ENCODE data around the gene PAK1IP1. TPM values are rescaled to one million over a fixed set of nuclear protein-coding genes. Genes with fewer than 3 reads are reported as not detected.
"Not testable (repeated sequence)": the region's sequence is repeated elsewhere in the genome, so short reads cannot be mapped to it uniquely, and the experiment has no call there.

PAK1IP1 gene
- polyA plus RNA-seq = 10 to 100 TPM in 2 of 3 donors, 1 to 10 TPM in 1; 7.1 to 16.3 (median 10.0) TPM

DNA sequence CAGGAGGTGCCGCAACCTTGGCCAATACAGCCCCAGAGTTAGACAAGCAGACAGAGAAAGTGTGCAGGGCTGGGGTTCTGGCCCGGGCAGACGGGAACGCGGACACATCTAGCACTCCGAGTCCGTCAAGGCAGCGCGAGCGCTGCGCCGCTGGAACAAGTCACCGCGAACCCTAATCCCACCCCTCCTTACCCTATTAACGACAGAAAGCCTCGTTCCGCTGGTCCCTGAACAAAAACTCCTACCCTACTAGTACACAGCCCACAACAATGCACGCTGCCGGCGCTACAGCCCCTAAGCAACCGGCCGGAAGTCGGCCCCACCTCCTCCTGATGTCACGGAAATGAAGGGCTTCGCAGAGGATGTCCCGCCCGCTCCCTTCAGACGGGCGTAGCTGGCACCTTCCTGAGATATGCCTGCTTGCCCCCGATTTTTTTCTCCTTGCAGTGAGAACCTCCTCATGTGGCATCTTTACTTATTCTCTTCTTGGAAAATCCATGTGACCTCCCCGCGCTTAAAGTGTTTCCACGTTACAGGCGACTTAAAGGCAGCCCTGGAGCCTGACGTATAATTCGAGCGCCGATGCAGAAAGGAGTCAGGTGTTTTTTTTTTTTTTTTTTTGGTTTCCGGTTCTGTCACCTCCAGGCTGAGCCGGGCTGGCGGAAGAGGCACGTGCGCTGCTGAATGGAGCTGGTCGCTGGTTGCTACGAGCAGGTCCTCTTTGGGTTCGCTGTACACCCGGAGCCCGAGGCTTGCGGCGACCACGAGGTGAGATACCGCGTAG is at the start of gene PAK1IP1, which contains the start of gene C6orf52:
PAK1IP1 (plus strand) TSS at position 671 of the 784 bp plus-strand sequence; CDS start at position 685, 14 bp downstream.
C6orf52 (minus strand) TSS at position 315 of the 784 bp plus-strand sequence. CDS start 7,066 bp downstream, outside the sequence.
- Mint-ChIP-seq H3K4me3 (peak within 1 kb of the TSS; percentile 93 to 98 (median 97)), H3K36me3 (peaks cover 10 to 19% (median 12%) of the 10 kb centered on the region in 3 donors), H3K27ac (peak within 1 kb of the TSS; percentile 100), H3K4me1 (peaks cover 23 to 47% of the 10 kb centered on the region in 2 donors), H3K9me3 (no peaks in the 10 kb centered on the region), H3K27me3 (ENCODE audit: low read depth in 3 of 3) (peaks cover 9 to 15% (median 11%) of the 10 kb centered on the region in 3 donors)
- peak; percentile 96 to 97 (median 97) for DNase-seq

GRCh38 chr6:10655508-10656055 is 39.2 kb upstream of the PAK1IP1 start:
- H3K27me3 Mint-ChIP-seq (ENCODE audit: low read depth in 3 of 3) = peaks cover 3 to 9% (median 8%) of the 10 kb centered on the region in 3 donors
- H3K4me1 Mint-ChIP-seq = peaks cover 9 to 14% of the 10 kb centered on the region in 2 donors
- DNase-seq = peak in 2 of 3 donors; percentile 12 to 13
- H3K9me3 Mint-ChIP-seq = no peaks in the 10 kb centered on the region
- H3K27ac Mint-ChIP-seq = peak overlapping the region in 1 of 6 donors; percentile 17
- peak overlapping the region in 2 of 5 donors; percentile 19 to 38 for H3K4me3 Mint-ChIP-seq
- H3K36me3 Mint-ChIP-seq = peaks cover 0 to 4% (median 0%) of the 10 kb centered on the region in 3 donors

GRCh38 chr6:10658910-10659698 is 35.7 kb upstream of the PAK1IP1 start:
- peaks cover 0 to 4% (median 0%) of the 10 kb centered on the region in 3 donors for H3K36me3 Mint-ChIP-seq
- no peak overlapping the region for H3K27ac Mint-ChIP-seq
- peak overlapping the region in 3 of 5 donors; percentile 15 to 53 (median 18) for H3K4me3 Mint-ChIP-seq
- H3K4me1 Mint-ChIP-seq = peaks cover 9 to 14% of the 10 kb centered on the region in 2 donors
- no peak for DNase-seq
- no peaks in the 10 kb centered on the region for H3K9me3 Mint-ChIP-seq
- peaks cover 0 to 9% (median 7%) of the 10 kb centered on the region in 3 donors for H3K27me3 Mint-ChIP-seq (ENCODE audit: low read depth in 3 of 3)

- Mint-ChIP-seq H3K27me3 (ENCODE audit: low read depth in 3 of 3) (peaks cover 0 to 9% (median 7%) of the 10 kb centered on the region in 3 donors), H3K36me3 (peaks cover 0 to 4% (median 0%) of the 10 kb centered on the region in 3 donors), H3K4me3 (peak overlapping the region in 1 of 5 donors; percentile 33), H3K9me3 (no peaks in the 10 kb centered on the region), H3K4me1 (peaks cover 9 to 13% of the 10 kb centered on the region in 2 donors), H3K27ac (no peak overlapping the region)
- DNase-seq = no peak
Observed at GRCh38 chr6:10659699-10660348, 34.9 kb upstream of the PAK1IP1 start.

DNA sequence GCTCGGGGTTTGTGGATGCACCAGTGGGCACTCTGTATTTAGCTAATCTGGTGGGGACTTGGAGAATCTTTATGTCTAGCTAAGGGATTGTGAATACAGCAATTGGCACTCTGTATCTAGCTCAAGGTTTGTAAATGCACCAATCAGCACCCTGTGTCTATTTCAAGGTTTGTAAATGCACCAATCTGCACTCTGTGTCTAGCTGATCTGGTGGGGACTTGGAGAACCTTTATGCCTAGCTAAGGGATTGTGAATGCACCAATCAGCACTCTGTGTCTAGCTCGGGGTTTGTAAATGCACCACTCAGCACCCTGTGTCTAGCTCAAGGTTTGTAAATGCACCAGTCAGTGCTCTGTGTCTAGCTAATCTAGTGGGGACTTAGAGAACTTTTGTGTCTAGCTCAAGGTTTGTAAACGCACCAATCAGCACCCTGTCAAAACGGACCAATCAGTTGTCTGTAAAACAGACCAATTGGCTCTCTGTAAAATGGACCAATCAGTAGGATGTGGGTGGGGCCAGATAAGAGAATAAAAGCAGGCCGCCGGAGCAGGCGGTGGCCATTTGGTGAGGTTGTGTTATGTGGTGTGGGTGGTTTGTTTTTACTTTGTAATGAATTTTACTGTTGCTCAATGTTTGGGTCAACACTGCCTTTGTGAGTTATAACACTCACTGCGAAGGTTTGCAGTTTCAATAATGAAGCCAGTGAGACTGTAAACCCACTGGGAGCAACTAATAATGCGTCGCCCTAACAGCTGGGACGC is 34.2 kb upstream of the PAK1IP1 start:
- H3K27me3 Mint-ChIP-seq (ENCODE audit: low read depth in 3 of 3); DNase-seq; H3K4me1 Mint-ChIP-seq; H3K9me3 Mint-ChIP-seq; H3K36me3 Mint-ChIP-seq; H3K27ac Mint-ChIP-seq: not testable (repeated sequence)
- H3K4me3 Mint-ChIP-seq = peak overlapping the region in 4 of 5 donors; percentile 23 to 37 (median 34)

- Mint-ChIP-seq H3K4me3 (no peak overlapping the region), H3K4me1 (no peaks in the 10 kb centered on the region), H3K27me3 (ENCODE audit: low read depth in 3 of 3) (peaks cover 6 to 15% (median 6%) of the 10 kb centered on the region in 3 donors), H3K36me3 (no peaks in the 10 kb centered on the region), H3K27ac (no peak overlapping the region), H3K9me3 (no peaks in the 10 kb centered on the region)
- no peak for DNase-seq
Observed at GRCh38 chr6:10662207-10662606, 32.6 kb upstream of the PAK1IP1 start.

- no peak overlapping the region for H3K27ac Mint-ChIP-seq
- DNase-seq = no peak
- no peak overlapping the region for H3K4me3 Mint-ChIP-seq
- H3K27me3 Mint-ChIP-seq (ENCODE audit: low read depth in 3 of 3) = peaks cover 6 to 18% (median 6%) of the 10 kb centered on the region in 3 donors
- no peaks in the 10 kb centered on the region for H3K36me3 Mint-ChIP-seq
- H3K4me1 Mint-ChIP-seq = no peaks in the 10 kb centered on the region
- H3K9me3 Mint-ChIP-seq = no peaks in the 10 kb centered on the region
Observed at GRCh38 chr6:10662742-10663141, 32.0 kb upstream of the PAK1IP1 start.

DNA sequence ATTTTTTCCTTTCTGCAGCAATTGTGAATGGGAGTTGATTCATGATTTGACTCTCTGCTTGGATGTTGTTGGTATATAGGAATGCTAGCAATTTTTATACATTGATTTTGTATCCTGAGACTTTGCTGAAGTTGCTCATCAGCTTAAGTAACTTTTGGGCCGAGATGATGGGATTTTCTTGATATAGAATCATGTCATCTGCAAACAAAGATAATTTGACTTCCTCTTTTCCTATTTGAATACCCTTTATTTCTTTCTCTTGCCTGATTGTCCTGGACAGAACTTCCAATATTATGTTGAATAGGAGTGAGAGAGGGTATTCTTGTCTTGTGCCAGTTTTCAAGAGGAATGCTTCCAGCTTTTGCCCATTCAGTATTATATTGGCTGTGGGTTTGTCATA is 29.2 kb upstream of the PAK1IP1 start:
- not testable (repeated sequence) for H3K9me3 Mint-ChIP-seq, DNase-seq, H3K27ac Mint-ChIP-seq, H3K4me3 Mint-ChIP-seq, H3K36me3 Mint-ChIP-seq, H3K4me1 Mint-ChIP-seq
- peaks cover 8 to 13% (median 9%) of the 10 kb centered on the region in 3 donors for H3K27me3 Mint-ChIP-seq (ENCODE audit: low read depth in 3 of 3)

DNA sequence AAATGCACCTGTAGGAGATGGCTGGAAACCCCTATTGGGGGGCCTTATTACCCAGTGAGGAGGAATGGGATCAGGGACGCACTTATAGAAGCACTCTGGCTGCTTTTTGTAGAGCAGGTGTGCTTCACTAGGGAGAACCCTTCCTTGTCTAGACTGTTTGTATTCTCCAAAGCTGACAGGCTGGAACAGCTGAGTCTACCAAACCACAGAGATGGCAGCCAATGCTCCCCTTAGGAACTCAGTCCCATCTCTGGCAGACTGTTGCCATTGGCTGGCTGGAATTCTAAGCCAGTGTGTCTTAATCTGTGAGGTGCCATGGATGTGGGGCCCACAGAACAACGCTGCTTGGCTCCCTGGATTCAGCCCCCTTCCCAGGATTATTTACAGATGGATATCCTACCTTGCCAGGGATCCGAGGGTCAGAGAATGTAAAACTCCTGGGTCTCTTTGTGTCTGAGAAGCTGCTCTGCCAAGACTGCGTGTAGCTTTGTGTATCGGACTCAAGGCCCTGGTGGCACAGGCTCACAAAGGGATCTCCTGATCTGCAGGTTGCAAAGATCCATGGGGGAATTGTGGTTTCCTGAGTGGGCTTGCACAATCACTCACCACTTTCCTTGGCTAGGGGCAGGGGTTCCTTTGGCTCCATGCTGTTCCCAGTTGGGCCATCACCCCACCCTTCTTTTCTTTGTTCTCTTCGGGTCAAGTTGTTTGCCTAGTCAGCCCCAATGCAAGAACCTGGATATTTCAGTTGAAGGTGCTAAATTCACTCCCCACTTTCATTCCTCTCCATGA is 26.4 kb upstream of the PAK1IP1 start:
- DNase-seq = no peak
- Mint-ChIP-seq H3K4me3 (no peak overlapping the region), H3K36me3 (no peaks in the 10 kb centered on the region), H3K27ac (no peak overlapping the region), H3K9me3 (no peaks in the 10 kb centered on the region), H3K27me3 (ENCODE audit: low read depth in 3 of 3) (peaks cover 6 to 13% (median 9%) of the 10 kb centered on the region in 3 donors), H3K4me1 (no peaks in the 10 kb centered on the region)

DNA sequence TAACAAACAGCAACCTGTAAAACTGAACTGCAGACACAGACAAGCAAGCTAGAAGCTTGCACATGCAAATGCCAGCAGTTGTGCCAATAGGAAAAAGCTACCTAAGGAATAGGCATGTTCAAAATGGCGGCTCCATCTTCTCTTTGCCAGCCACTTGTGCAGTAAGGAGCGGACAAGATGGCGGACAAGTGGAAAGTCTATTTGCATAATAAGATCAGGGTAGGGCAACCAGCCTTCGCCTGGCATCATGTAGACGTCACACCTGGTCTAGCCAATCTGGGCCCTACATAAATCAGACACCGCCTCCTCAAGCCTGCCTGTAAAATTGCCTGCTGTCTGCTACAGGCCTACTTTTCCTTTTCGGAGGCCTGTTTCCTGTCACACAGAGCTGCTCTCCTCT is 18.4 kb upstream of the PAK1IP1 start:
- Mint-ChIP-seq H3K36me3 (peaks cover 0 to 12% (median 0%) of the 10 kb centered on the region in 3 donors), H3K27me3 (ENCODE audit: low read depth in 3 of 3) (peaks cover 1 to 11% (median 3%) of the 10 kb centered on the region in 3 donors), H3K27ac (no peak overlapping the region), H3K9me3 (no peaks in the 10 kb centered on the region), H3K4me3 (no peak overlapping the region), H3K4me1 (no peaks in the 10 kb centered on the region)
- DNase-seq = no peak

GRCh38 chr6:10678456-10678855 is 16.3 kb upstream of the PAK1IP1 start:
- H3K27ac Mint-ChIP-seq = no peak overlapping the region
- DNase-seq = no peak
- H3K4me1 Mint-ChIP-seq = peaks cover 15 to 20% of the 10 kb centered on the region in 2 donors
- H3K27me3 Mint-ChIP-seq (ENCODE audit: low read depth in 3 of 3) = peaks cover 1 to 9% (median 5%) of the 10 kb centered on the region in 3 donors
- peaks cover 0 to 12% (median 0%) of the 10 kb centered on the region in 3 donors for H3K36me3 Mint-ChIP-seq
- H3K4me3 Mint-ChIP-seq = no peak overlapping the region
- H3K9me3 Mint-ChIP-seq = no peaks in the 10 kb centered on the region

DNA sequence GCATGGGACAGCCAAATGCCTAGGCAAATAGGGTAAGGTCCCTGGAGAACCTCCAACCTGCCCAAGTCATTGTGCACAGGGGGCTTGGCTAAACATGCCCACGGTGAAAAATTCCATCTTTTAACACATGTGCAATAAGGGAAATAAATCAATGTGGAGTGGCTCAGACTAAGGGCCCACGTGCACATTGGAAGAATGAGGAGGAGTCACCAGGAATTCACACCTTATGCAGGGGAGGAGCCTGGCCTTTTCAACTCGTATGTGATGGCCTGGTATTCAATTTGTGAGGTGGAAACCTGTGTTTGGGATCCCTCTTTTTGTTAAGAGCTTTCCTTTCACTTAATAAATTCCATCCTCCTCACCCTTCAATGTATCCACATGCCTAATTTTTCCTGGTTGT is 13.0 kb upstream of the PAK1IP1 start:
- Mint-ChIP-seq H3K27ac (peak overlapping the region in 2 of 6 donors; percentile 30 to 78), H3K36me3 (peaks cover 0 to 5% (median 0%) of the 10 kb centered on the region in 3 donors), H3K27me3 (ENCODE audit: low read depth in 3 of 3) (peaks cover 1 to 13% (median 3%) of the 10 kb centered on the region in 3 donors), H3K9me3 (no peaks in the 10 kb centered on the region), H3K4me1 (peaks cover 40 to 46% of the 10 kb centered on the region in 2 donors), H3K4me3 (no peak overlapping the region)
- no peak for DNase-seq
